OCI-LY7 (cell line): ENCODE data around the gene IKBKE. TPM values are rescaled to one million over a fixed set of nuclear protein-coding genes. Genes with fewer than 3 reads are reported as not detected.

ENCODE experiments used
- BruUV-seq: library from RNA; stranded (reverse); fragments of 400-500 nt; replicated peaks from 2 replicates; lab custom pipeline; 2021; lab: Mats Ljungman, UMichigan
- CTCF ChIA-PET: fragments of 300-600 bp; sonication (Branson Sonifier 250); formaldehyde crosslinking; loops from one replicate; lab custom pipeline; 2022; ENCODE audit warnings: antibody characterized with exemption; ENCODE audit not compliant: unreplicated experiment; lab: Charles Lee
- POLR2A ChIA-PET: fragments of 300-600 bp; sonication (Branson Sonifier 250); formaldehyde crosslinking; loops from one replicate; lab custom pipeline; 2022; ENCODE audit warnings: antibody characterized with exemption; lab: Charles Lee
- DNase-seq: peaks from one replicate; pipeline ENCODE4 v3.0.0-alpha.2; 2015; ENCODE audit warnings: low spot score
- H2AFZ ChIP-seq: fragments of 200-600 bp; sonication (generic), shearing (Covaris generic); 2 replicates; pipeline ENCODE4 v1.6.1; 2014; ENCODE audit warnings: mild to moderate bottlenecking, antibody characterized with exemption, low read length, moderate library complexity
- H3K27ac ChIP-seq: fragments of 200-600 bp; sonication (generic); 2 replicates; pipeline ENCODE4 v1.5.1; 2014; ENCODE audit warnings: mixed run types, low read depth, mild to moderate bottlenecking, moderate library complexity, low read length, inconsistent platforms; ENCODE audit not compliant: poor library complexity, severe bottlenecking
- H3K36me3 ChIP-seq: fragments of 200-600 bp; sonication (generic); 2 replicates; pipeline ENCODE4 v1.6.1; 2014; ENCODE audit warnings: mild to moderate bottlenecking, antibody characterized with exemption, low read length, moderate library complexity, mixed read lengths; ENCODE audit not compliant: insufficient read depth
- H3K4me1 ChIP-seq: fragments of 200-600 bp; sonication (generic); 2 replicates; pipeline ENCODE4 v1.5.1; 2014; ENCODE audit warnings: mild to moderate bottlenecking, low read length; ENCODE audit not compliant: insufficient read depth, poor library complexity, severe bottlenecking
- H3K4me2 ChIP-seq: fragments of 200-600 bp; sonication (generic); 2 replicates; pipeline ENCODE4 v1.6.1; 2014; ENCODE audit warnings: mild to moderate bottlenecking, low read length
- H3K4me3 ChIP-seq: fragments of 200-600 bp; sonication (generic); 2 replicates; pipeline ENCODE4 v1.5.1; 2014; ENCODE audit warnings: mild to moderate bottlenecking, low read depth, low read length; ENCODE audit not compliant: poor library complexity, severe bottlenecking
- H3K79me2 ChIP-seq: fragments of 200-600 bp; sonication (generic); 2 replicates; pipeline ENCODE4 v1.6.1; 2016; ENCODE audit warnings: low read depth, mild to moderate bottlenecking, low read length, moderate library complexity, mixed read lengths; ENCODE audit not compliant: insufficient read depth
- H3K9me2 ChIP-seq: fragments of 200-600 bp; sonication (generic); 2 replicates; pipeline ENCODE4 v1.6.1; 2016; ENCODE audit warnings: mild to moderate bottlenecking, low read length, mixed read lengths; ENCODE audit not compliant: insufficient read depth
- H3K9me3 ChIP-seq: fragments of 200-600 bp; sonication (generic); 2 replicates; pipeline ENCODE4 v1.6.1; 2014; ENCODE audit warnings: mild to moderate bottlenecking, mixed run types, low read length, mixed read lengths
- H4K20me1 ChIP-seq: fragments of 200-600 bp; sonication (generic); 2 replicates; pipeline ENCODE4 v1.6.1; 2014; ENCODE audit warnings: mild to moderate bottlenecking, antibody characterized with exemption, low read length, moderate library complexity, mixed read lengths; ENCODE audit not compliant: insufficient read depth
- CTCF ChIP-seq: fragments of 200-600 bp; sonication (generic); conservative IDR thresholded peaks from 2 replicates; pipeline ENCODE4 v1.5.1; 2014; ENCODE audit warnings: mild to moderate bottlenecking, antibody characterized with exemption, low read length, moderate library complexity, mixed read lengths
- EZH2phosphoT487 ChIP-seq: fragments of 200-600 bp; sonication (generic); IDR thresholded peaks from 2 replicates; pipeline ENCODE4 v1.6.1; 2018; ENCODE audit warnings: low read depth, borderline replicate concordance, mild to moderate bottlenecking, mixed run types, antibody characterized with exemption, low read length, moderate library complexity, mixed read lengths
- intact Hi-C: fragments of 100-400 bp; cut with micrococcal nuclease; formaldehyde crosslinking; loops from one replicate; pipeline ENCODE4 v1.10.0; 2022; ENCODE audit not compliant: unreplicated experiment
- total RNA-seq, 2 experiments: library from RNA; depleted of rRNA in 1 of 2; stranded (reverse); fragments of >200 nt in 1 of 2; shearing (Covaris generic) in 1 of 2; gene quantifications; 2 replicates each; pipeline ENCODE4 v1.2.3, GENCODE V29; 2014 to 2022

The IKBKE gene
- total RNA-seq, 2 experiments from 2014 or later: 23.9 to 38.5 TPM

- H3K9me2 ChIP-seq: no peaks in the 10 kb centered on the region
- no peaks in the 10 kb centered on the region for H3K79me2 ChIP-seq
- no peaks in the 10 kb centered on the region for H3K9me3 ChIP-seq
- H3K4me3 ChIP-seq: no peak overlapping the region
- no peaks in the 10 kb centered on the region for H3K36me3 ChIP-seq
- TF ChIP-seq EZH2phosphoT487 (no peak), CTCF (no peak)
- POLR2A ChIA-PET: no interaction called here
- no peak overlapping the region for H2AFZ ChIP-seq
- H3K27ac ChIP-seq: no peak overlapping the region
- DNase-seq: no peak
- no peak overlapping the region for H3K4me2 ChIP-seq
- BruUV-seq: no TSS peak
- H4K20me1 ChIP-seq: no peaks in the 10 kb centered on the region
- H3K4me1 ChIP-seq: no peaks in the 10 kb centered on the region
- CTCF ChIA-PET: no interaction called here
- intact Hi-C loops: no loop called here
These were observed 40.1 kb downstream of the IKBKE start for GRCh38 chr1:206510371-206510770.

GRCh38 chr1:206511362-206512057 is 41.2 kb downstream of the IKBKE start:
- BruUV-seq: no TSS peak
- TF ChIP-seq EZH2phosphoT487 (no peak), CTCF (no peak)
- intact Hi-C loops: no loop called here
- Histone ChIP-seq H3K4me2 (no peak overlapping the region), H3K9me3 (no peaks in the 10 kb centered on the region), H3K79me2 (no peaks in the 10 kb centered on the region), H3K9me2 (no peaks in the 10 kb centered on the region), H2AFZ (no peak overlapping the region), H3K4me3 (no peak overlapping the region), H3K36me3 (no peaks in the 10 kb centered on the region), H3K27ac (no peak overlapping the region), H3K4me1 (no peaks in the 10 kb centered on the region), H4K20me1 (no peaks in the 10 kb centered on the region)
- ChIA-PET CTCF (no interaction called here), POLR2A (no interaction called here)
- DNase-seq: no peak
